ENCODE measurements around the gene RXFP3.
A peak's percentile ranks its signal among the peaks of the same experiment; 100 is the strongest.

RXFP3 gene

GRCh38 chr5:33936381-33937016 is at the start of gene RXFP3:
Gene RXFP3 (plus strand): TSS chr5:33936386. CDS start chr5:33936741, 355 bp downstream.
- ATAC-seq: peak; percentile 65
- TF ChIP-seq TCF4 (CRISPR knock-in tag; IDR thresholded peaks at IDR 0.05; ENCODE audit: borderline replicate concordance) (no peak), CSRNP3 (CRISPR knock-in tag; IDR thresholded peaks at IDR 0.05) (no peak), GLIS3 (CRISPR knock-in tag; IDR thresholded peaks at IDR 0.05) (no peak), BACH2 (CRISPR knock-in tag; IDR thresholded peaks at IDR 0.05; ENCODE audit: borderline replicate concordance) (no peak), OSR1 (CRISPR knock-in tag; IDR thresholded peaks at IDR 0.05) (no peak)

GRCh38 chr5:33887268-33887667 is 48.9 kb upstream of the RXFP3 start:
- no peak for ATAC-seq
- TF ChIP-seq CREB5 (CRISPR knock-in tag; IDR thresholded peaks at IDR 0.05; ENCODE audit: low read depth): no peak
- TF ChIP-seq ZNF565 (CRISPR knock-in tag; conservative IDR thresholded peaks at IDR 0.05; ENCODE audit: low read depth): no peak
- TF ChIP-seq SNAI2 (CRISPR knock-in tag; IDR thresholded peaks at IDR 0.05): no peak
- no peak for TF ChIP-seq RARB (CRISPR knock-in tag; IDR thresholded peaks at IDR 0.05)
- TF ChIP-seq ZFP30 (CRISPR knock-in tag; IDR thresholded peaks at IDR 0.05): no peak
- no peak for TF ChIP-seq CSDC2 (CRISPR knock-in tag; IDR thresholded peaks at IDR 0.05)
- no peak for TF ChIP-seq OSR1 (CRISPR knock-in tag; IDR thresholded peaks at IDR 0.05)

GRCh38 chr5:33888587-33888986 is 47.6 kb upstream of the RXFP3 start:
- no peak for ATAC-seq
- TF ChIP-seq SNAI2 (CRISPR knock-in tag; IDR thresholded peaks at IDR 0.05): no peak
- TF ChIP-seq GLIS3 (CRISPR knock-in tag; IDR thresholded peaks at IDR 0.05): no peak
- TF ChIP-seq RARB (CRISPR knock-in tag; IDR thresholded peaks at IDR 0.05): no peak
- no peak for TF ChIP-seq CSRNP3 (CRISPR knock-in tag; IDR thresholded peaks at IDR 0.05)
- no peak for TF ChIP-seq ZFP30 (CRISPR knock-in tag; IDR thresholded peaks at IDR 0.05)
- no peak for TF ChIP-seq PATZ1 (CRISPR knock-in tag; IDR thresholded peaks at IDR 0.05; ENCODE audit: borderline replicate concordance)
- TF ChIP-seq ZNF565 (CRISPR knock-in tag; conservative IDR thresholded peaks at IDR 0.05; ENCODE audit: low read depth): no peak
- TF ChIP-seq BACH2 (CRISPR knock-in tag; IDR thresholded peaks at IDR 0.05; ENCODE audit: borderline replicate concordance): no peak
- TF ChIP-seq ZNF70 (CRISPR knock-in tag; IDR thresholded peaks at IDR 0.05): no peak
- no peak for TF ChIP-seq ZNF8 (CRISPR knock-in tag; IDR thresholded peaks at IDR 0.05)
- TF ChIP-seq POU6F1 (CRISPR knock-in tag; IDR thresholded peaks at IDR 0.05; ENCODE audit: borderline replicate concordance, low read depth): no peak
- no peak for TF ChIP-seq ESRRG (CRISPR knock-in tag; IDR thresholded peaks at IDR 0.05)
- TF ChIP-seq CREB5 (CRISPR knock-in tag; IDR thresholded peaks at IDR 0.05; ENCODE audit: low read depth): no peak
- no peak for TF ChIP-seq ARNTL (CRISPR knock-in tag; IDR thresholded peaks at IDR 0.05; ENCODE audit: borderline replicate concordance, low read depth)
- TF ChIP-seq ZFP3 (CRISPR knock-in tag; IDR thresholded peaks at IDR 0.05): no peak
- no peak for TF ChIP-seq TOX (CRISPR knock-in tag; IDR thresholded peaks at IDR 0.05; ENCODE audit: borderline replicate concordance)
- no peak for TF ChIP-seq OSR1 (CRISPR knock-in tag; IDR thresholded peaks at IDR 0.05)
- TF ChIP-seq TSHZ2 (CRISPR knock-in tag; IDR thresholded peaks at IDR 0.05): no peak

Data from SK-N-SH treated with all-trans-retinoic acid at 6 μM for 48 hours (cell line).